GM19099 (cell line): Measurements from ENCODE around the gene LGALS3.

Experiments
- POLR2A ChIP-seq: IDR thresholded peaks from 3 replicates; pipeline ENCODE4 v1.6.1; 2011; ENCODE audit warnings: low read depth; ENCODE audit not compliant: insufficient read length; ENCODE audit errors: extremely low read depth

The LGALS3 gene

GRCh38 chr14:55138091-55138490 lies 9.0 kb downstream of the LGALS3 start:
- TF ChIP-seq POLR2A, result no peak

DNA sequence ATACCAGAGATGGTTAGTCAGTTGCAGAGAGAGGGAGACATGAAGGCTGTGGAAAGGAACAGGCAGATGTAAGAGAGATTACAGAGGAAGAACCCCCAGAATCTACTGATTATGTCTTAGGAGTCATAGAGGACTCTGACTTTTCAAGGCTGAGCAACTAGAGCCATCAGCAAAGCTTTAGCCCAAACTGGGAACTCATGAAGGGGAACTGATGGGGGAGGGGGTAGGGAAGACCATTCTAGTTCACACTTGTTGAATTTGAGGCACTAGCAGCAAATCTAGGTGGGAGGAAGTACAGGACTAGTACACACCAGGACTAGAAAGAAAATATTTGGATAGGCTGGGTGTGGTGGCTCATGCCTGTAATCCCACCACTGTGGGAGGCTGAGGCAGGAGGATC lies 10.1 kb downstream of the LGALS3 start:
- TF ChIP-seq POLR2A, result no peak

GRCh38 chr14:55139696-55140509 lies 10.9 kb downstream of the LGALS3 start:
- TF ChIP-seq POLR2A, result no peak

DNA sequence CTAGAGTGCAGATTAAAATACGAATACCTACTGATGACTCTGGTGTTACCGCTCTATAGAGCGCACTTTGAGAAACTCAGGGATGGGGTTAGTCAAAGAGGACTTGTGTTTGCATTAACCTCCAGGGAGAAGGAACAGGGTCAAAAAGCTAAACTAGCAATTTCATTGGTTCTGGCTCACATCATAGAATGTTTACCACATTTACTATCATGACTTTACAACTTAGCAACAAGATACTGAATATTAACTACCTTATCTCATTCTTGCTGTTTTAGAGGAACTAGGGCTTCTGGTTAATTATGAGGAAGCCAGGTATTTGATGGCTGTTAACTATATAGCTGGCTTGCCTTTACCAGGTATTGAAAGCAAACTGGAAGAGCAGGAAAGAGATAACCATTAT lies 12.8 kb downstream of the LGALS3 start:
- no peak for TF ChIP-seq POLR2A

- no peak for TF ChIP-seq POLR2A
Observed at GRCh38 chr14:55142466-55142865, 13.4 kb downstream of the LGALS3 start.

DNA sequence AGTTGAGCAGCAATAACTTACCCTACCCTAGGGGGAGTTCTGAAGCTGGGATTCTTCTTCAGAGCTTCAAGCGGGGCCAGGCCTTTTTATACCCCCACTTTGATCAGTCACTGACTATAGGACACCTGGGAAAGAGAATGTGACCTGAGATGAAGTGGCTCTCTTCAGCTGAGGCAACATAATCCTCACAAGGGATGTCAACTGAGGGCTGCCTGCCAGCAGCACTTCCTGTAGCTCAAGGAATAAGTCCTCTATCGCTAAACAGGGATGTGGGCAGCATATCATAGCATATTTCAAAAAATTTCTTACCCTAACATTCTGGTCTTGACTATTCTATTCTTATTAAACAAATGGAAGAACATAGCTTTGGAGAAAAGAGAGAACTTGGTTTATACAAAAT lies 17.4 kb downstream of the LGALS3 start:
- no peak for TF ChIP-seq POLR2A

- TF ChIP-seq POLR2A, result no peak
Observed at GRCh38 chr14:55151601-55152000, 22.5 kb downstream of the LGALS3 start.

DNA sequence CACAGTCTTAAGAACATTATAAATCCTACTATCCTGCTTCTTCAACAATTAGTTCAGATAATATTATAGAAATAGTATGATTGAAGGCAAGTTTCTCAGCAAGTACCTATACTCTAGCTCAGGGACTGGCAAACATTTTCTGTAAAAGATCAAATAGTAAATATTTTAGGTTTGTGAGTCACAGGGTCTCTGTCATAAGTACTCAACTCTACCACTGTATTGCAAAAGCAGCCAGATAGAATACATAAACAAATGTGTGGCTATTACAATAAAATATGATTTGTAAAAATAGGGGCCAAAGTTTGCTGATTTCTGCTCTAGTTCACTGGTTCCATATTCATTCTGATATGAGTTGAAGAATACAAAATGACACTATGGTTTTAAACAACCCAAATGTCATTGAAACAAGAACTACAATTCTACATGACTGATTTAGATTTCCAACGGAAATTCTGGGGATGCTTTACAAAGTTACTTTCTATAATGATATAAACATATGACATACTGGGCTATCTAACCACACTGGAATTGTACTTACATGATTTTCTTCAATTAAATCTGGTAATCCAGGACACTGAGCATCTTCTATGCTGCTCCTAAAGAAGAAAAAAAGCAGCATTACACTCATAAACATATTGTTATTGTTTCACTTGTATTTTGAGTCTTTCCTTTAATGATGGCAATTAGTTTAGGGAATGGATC lies 23.2 kb downstream of the LGALS3 start:
- no peak for TF ChIP-seq POLR2A

- no peak for TF ChIP-seq POLR2A
Observed at GRCh38 chr14:55153951-55154350, 24.9 kb downstream of the LGALS3 start.

- no peak for TF ChIP-seq POLR2A
Observed at GRCh38 chr14:55157080-55157479, 28.0 kb downstream of the LGALS3 start.

DNA sequence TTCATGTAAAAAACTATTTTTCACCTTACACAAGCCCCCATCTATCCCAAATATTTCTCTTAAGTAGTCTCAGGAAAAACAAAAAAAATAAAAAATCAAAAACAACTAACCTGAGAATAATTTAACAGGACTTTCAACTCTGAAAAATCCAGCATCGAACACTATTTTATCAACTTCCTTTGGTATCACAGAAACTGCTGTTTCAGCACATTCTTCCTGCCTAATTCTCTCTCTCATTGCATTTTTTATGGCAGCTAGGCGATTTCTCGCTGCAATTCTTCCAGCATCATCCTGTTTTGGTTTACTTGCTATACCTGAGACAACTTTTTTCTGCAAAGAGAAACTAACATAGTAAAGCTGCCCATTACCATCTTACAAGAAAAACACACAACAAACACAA lies 29.4 kb downstream of the LGALS3 start:
- no peak for TF ChIP-seq POLR2A

GRCh38 chr14:55160989-55161388 lies 31.9 kb downstream of the LGALS3 start:
- TF ChIP-seq POLR2A, result no peak

GRCh38 chr14:55170526-55170925 lies 41.5 kb downstream of the LGALS3 start:
- no peak for TF ChIP-seq POLR2A

DNA sequence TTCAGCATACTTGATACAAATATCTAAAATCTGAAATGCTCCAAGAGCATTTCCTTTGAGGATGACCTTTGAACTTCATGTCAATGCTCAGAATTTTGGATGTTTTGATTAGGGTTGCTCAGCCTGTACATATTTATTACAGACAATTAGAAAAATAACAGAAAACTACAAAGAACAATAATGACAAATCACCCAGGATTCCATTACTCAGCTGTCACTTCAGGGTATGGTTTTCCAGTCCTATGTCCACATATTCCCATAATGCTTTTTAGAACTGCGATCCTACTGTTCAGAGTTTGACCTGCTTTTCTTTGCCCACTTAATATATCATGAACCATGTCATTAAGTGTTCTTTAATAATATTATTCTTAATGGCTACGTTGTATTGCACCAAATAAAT lies 51.0 kb downstream of the LGALS3 start:
- no peak for TF ChIP-seq POLR2A

- no peak for TF ChIP-seq POLR2A
Observed at GRCh38 chr14:55180434-55180833, 51.4 kb downstream of the LGALS3 start.

DNA sequence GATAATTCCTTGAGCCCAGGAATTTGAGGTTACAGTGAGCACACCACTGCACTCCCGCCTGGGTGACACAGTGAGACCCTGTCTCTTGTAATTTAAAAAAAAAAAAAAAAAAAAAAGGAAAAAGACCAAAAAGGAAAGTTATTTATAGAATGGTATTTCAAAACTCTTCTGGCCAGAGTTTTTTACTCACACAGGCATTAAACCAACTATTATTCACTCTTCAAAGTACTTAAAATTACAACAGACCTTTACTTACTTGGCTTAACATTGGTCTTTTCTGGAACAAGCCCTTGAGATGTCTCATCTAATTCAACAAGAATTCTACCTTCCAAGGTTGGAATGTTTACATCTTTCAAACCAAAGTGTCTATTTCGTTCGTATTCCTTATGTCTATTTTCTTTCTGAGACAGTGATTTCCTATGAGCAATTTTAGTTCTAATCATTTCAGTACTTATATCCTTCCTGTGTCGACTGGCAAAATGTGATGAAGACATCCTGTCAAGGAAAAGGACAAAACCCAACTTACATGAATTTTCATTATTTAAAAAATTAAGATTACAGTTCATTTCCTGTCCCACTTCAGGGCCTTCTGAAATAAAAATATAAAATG lies 59.7 kb downstream of the LGALS3 start:
- no peak for TF ChIP-seq POLR2A
